GM19238 (cell line): ENCODE data around the gene EEFSEC.

Experiments
- DNase-seq: peaks from one replicate; pipeline ENCODE4 v3.0.0; 2011; ENCODE audit warnings: low spot score; ENCODE audit not compliant: insufficient read length

Gene EEFSEC

GRCh38 chr3:128329491-128330213 is 176.4 kb downstream of the EEFSEC start:
- no peak for DNase-seq

GRCh38 chr3:128330214-128330842 is 177.0 kb downstream of the EEFSEC start:
- no peak for DNase-seq

DNA sequence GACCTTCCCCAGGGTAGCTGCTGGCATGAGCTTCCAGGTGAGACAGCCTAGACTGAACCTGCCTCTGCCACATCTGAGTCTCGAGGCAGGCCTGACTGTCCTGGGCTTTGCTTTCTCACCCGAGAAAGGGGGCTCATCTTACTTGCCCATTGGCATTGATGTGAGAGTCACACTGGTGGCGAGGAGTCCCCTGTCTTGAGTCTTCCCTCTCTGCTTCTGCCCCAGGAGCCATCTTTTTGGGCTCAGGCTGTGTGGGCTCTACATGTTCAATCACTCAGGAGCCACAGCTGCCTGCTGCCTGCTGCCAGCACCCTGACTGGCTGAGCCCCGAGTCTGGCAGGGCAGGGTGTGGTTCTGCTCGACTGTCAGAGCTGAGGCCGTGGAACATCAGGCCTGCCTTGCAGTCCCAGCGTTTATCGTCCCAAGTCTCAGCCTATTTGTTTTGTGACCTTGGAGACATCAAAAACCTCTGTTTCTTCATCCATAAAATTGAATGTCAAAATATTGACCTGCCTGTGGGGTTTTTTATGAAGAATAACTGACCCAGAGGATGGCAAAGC is 180.9 kb downstream of the EEFSEC start:
- DNase-seq, result no peak

DNA sequence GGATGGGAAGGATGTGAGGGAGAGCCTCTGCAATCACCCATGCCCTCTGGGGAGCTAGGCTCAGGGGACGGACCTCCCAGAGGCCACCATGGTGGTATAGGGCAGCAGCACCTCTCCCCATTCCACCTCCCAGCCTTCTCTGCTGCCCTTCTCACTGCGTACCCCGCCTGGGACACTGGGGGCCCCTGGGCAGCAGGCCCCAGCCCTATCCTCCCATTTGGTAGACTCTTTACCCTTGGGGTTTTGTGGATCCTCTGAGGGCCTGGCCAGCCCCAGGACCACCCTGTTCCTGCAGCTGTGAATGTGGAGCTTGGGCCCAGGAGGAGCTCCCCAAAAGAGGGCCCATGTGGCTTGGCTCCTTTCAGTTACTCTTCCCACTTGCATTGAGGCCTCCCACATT is 181.5 kb downstream of the EEFSEC start:
- no peak for DNase-seq

GRCh38 chr3:128335621-128336296 is 182.5 kb downstream of the EEFSEC start:
- no peak for DNase-seq

DNA sequence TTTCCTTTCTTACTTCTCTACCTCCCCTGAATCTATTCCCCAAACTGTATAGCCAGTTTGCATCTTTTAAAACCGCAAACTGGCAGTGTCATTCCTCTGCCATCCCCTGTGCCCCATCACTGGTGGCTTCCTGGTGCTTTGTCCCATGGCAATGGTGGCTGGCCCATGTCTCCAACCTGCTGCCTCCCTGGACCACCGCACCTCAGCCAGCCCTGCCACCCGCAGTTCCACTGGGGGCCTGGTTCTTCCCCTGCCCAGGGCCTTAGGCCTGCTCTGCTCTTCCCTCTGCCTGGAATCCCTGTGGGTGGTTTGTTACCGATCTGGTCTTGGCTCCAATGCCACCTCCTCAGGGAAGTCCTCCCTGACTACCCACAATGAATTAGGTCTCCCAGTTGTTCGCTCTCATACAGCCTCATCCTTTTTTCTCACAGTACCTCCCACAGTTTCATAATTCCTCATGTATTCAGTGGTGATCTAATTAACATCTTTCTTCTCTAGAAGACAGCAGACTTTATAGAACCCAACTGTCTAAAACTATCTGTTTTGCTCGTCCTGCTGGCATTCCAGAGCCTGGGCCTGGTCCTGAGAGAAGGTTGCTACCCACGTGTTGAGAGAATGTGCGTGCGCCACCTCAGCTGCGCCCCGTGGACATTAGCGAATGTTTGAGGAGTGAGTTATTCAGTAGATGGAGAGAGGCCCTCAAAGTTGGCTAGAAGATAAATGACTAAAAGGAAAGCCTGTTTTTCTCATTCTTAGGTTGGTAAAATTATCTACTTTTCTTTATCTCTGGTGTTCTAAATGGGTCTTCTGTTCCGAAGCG is 183.3 kb downstream of the EEFSEC start:
- no peak for DNase-seq

DNA sequence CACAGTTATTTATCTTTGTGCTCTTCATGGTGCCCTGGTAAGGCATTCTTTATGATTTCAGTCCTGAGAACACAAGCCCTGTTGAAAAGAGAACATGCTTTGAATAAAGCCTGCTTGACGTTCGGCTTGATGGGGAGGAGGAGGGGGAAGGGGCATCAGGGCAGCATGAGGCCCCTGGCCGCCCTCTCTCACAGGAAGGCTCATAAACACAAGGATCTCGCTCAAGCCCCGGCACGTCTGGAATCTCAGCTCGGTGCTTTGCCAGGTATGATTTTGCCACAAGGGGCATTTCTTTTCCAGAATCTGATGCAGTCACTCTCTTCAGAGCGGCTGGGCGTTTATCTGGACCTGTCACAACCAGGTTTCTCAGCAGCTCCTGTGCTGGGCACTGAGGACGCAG is 184.0 kb downstream of the EEFSEC start:
- DNase-seq, result no peak

DNA sequence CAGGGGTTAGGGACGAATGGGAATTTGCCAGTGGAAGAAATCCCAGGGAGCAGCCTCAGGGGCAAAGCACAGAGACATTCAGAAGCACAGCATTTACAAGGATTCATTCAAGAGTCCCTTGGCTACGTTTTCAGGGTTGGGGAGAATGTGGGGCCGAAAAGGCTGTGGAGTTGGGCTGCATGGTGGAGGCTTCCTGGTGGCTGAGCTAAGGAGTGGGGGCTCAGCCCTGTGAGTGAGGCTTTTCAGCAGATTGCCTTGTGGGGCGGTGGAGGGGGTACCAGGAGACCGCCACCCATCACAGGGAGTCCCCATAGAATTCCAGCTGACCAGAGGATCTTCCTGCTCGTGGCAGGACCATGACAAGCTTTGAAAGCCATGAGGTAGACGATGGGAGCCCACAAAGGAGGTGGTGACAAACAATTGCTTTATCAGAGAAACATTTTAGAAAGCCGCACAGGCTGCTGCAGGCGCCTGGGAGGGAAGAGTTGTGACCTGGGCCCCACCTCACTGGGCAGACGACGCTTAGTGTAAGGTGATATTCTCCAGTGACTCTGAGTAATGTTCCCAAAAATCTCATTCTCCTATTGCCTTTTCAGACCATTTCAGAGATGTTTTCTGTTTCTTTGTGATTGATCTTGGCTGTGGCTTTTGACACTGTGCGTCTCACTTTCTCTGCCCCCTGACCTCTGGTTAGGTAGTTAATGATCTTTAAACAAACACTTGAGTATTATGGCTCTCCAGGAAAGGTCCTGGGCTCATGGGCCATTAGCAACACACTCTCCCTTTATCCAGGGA is 185.5 kb downstream of the EEFSEC start:
- no peak for DNase-seq

DNA sequence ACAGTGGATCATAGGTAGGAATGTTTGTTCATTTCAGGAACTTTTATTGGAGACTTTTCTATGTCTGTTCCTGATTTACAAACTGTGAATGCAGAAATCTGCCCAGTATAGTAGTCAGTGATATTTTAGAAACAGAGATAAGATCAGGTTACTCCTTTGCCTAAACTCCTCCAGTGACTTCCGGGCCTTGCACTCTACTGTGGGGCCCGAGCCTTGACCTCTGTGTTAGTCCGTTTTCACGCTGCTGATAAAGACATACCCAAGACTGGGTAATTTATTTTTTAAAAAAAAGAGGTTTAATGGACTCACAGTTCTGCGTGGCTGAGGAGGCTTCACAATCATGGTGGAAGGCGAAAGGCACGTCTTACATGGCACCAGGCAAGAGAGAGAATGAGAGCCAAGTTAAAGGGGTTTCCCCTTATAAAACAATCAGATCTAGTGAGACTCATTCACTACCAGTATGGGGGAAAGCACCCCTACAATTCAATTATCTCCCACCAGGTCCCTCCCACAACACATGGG is 186.3 kb downstream of the EEFSEC start:
- no peak for DNase-seq

GRCh38 chr3:128340198-128340903 is 187.1 kb downstream of the EEFSEC start:
- no peak for DNase-seq

DNA sequence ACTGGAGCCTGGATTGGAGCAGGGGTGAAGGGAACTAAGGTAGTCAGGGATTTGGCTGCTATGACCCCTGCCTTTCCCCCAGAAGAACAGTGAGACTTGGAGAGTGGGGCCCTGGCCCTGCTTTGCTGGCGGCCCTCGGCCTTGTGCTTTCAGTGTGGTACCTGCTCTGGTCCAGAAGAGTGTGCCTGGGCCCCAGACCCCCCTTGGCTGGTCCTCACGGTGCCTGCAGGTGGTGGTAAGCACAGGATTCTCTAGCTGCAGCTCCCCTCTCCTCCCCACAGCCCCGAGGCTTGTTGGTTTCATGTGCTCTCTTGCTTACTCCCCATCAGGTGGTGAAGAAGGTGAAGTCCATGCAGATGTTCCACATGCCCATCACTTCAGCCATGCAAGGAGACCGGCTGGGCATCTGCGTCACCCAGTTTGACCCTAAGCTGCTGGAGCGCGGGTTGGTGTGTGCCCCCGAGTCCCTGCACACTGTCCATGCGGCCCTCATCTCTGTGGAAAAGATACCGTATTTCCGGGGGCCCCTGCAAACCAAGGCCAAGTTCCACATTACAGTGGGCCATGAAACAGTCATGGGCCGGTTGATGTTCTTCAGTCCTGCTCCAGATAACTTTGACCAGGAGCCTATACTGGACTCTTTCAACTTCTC is 187.7 kb downstream of the EEFSEC start:
- DNase-seq, result no peak

DNA sequence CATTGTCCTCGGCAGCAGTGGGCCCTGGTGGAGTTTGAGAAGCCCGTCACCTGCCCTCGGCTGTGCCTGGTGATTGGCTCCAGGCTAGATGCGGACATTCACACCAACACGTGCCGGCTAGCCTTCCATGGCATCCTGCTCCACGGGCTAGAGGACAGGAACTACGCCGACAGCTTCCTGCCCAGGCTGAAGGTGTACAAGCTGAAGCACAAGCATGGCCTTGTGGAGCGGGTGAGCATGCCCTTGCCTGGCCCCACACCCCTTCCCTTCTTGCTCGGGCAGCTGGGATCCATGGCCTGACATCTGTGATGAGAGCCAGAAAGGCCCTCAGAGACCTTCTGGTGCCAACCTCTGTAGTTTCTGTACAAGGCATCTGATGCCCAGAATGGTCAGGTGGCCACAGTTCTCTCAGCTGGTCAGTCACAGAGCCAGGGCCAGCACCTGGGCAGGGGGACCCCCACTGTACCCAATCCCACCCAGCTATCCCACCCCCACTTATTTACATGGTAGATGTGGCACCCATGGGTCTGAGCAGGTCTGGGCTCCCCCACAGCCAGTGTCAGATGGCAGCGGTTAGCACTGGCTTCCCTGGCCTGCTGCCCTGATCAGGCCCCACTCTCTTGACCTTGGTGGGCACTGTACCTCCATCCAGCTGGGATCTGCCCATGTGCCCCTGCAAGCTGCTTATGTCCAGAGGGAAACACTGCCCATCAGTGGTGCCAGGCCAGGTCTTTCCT is 188.5 kb downstream of the EEFSEC start:
- no peak for DNase-seq

GRCh38 chr3:128342701-128343180 is 189.5 kb downstream of the EEFSEC start:
- DNase-seq, result no peak

DNA sequence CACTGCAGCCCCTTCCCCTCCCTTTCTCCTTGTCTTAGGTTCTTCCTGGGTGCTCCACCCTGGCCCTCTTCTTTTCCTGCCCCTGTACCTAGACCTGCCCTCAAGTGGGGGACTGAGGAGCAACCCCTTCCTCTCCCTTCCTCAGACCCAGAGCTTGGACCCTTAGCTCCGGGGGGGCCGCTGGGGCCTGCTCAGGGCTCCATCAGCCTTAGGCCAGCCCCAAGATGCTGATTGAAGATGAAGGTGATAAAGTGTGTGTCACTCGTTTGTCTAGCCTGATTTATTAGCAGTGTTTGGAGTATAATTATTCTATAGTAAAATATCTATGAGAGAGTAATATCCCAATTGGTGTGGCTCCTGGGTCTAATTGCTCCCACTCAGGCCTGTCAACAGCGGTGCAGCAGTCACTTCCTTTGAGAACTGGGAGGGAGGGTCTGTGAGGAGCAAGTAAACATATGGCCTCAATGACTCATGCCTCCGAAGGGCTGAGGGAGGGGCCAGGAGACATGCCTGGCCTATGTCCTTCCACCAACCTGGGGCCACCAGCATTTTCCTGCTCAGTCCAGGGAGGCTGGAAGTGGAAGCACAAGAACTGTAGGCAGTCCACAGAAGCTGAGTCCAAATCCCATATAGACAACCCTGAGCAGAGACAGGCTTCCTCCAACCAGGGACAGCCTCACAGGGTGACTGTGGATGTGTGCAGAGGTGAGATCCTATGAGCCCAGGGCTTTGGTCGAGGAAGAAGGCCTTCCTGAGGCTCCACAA is 190.2 kb downstream of the EEFSEC start:
- DNase-seq, result no peak

DNA sequence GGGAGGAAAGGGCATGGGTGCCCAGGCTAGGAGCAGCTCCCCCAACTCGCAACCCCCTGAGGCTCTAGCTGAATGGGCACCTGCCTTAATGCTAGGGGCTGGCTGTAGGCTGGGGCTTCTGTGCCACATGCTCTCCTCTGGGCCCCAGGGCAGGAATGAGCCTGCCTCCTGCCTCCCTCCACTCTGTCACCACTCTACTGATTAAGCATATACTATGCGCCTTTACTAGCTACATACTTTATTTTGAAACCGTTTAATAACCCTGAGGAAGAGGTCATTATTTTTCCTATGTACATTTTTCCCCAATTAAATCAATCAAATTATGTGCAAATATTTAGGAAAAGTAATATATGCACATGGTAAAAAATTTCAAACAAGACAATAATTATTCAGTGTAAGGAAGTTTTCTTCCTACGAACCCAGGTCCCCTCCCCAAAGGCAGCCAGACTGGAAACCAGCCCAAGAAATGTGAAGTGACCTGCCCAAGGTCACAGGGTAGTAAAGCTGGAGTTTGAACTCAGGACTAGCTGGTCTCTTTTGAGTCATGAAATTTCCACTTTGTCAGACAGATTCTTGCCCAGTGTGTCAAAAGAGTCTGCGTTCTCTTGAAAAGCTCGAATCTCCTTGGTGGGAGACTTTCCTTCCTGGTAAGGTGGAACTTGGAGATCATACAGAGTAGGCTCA is 190.9 kb downstream of the EEFSEC start:
- no peak for DNase-seq

DNA sequence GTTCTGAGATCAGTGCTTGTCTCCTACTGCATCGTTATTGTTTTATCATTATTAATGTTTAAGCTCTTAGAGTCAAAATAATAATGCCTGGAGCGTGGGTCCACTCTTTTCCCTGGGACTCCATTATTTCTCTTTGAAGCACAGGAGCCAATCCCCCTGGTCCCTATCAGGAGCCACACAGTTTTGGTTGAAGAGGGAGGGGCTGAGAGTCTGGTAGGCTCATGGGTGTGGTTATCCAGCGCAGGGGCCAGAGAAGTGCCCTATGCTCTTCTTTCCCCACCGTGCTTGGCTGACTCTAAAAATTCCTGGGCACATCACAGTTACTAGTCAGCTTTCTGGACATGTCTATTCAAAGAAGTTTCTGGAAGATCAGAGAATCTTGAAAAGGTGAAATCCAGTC is 191.9 kb downstream of the EEFSEC start:
- DNase-seq, result no peak

DNA sequence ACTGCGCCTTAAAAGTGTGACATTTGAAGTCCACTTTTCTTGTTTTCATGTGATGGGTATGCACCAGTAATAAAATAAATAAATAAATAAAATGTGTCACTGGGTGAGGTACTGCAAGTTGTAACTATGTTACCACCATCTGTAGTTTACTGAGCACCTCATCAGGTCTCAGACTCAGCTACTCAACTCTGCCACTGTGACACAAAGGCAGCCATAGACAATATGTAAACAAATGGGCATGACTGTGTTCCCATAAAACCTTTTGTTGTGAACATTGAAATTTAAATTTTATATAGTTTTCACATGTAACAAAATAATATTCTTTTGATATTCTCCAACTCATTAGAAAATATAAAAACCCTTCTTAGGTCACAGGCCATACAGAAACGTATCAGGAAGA is 193.3 kb downstream of the EEFSEC start:
- DNase-seq, result no peak
